Measurements from ENCODE around the gene RILPL1. TPM values are rescaled to one million over a fixed set of nuclear protein-coding genes. Genes with fewer than 3 reads are reported as not detected.
"Not testable (repeated sequence)": the region's sequence is repeated elsewhere in the genome, so short reads cannot be mapped to it uniquely, and the experiment has no call there.

Gene RILPL1, protein sequence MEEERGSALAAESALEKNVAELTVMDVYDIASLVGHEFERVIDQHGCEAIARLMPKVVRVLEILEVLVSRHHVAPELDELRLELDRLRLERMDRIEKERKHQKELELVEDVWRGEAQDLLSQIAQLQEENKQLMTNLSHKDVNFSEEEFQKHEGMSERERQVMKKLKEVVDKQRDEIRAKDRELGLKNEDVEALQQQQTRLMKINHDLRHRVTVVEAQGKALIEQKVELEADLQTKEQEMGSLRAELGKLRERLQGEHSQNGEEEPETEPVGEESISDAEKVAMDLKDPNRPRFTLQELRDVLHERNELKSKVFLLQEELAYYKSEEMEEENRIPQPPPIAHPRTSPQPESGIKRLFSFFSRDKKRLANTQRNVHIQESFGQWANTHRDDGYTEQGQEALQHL
- 20.2 TPM for total RNA-seq

DNA sequence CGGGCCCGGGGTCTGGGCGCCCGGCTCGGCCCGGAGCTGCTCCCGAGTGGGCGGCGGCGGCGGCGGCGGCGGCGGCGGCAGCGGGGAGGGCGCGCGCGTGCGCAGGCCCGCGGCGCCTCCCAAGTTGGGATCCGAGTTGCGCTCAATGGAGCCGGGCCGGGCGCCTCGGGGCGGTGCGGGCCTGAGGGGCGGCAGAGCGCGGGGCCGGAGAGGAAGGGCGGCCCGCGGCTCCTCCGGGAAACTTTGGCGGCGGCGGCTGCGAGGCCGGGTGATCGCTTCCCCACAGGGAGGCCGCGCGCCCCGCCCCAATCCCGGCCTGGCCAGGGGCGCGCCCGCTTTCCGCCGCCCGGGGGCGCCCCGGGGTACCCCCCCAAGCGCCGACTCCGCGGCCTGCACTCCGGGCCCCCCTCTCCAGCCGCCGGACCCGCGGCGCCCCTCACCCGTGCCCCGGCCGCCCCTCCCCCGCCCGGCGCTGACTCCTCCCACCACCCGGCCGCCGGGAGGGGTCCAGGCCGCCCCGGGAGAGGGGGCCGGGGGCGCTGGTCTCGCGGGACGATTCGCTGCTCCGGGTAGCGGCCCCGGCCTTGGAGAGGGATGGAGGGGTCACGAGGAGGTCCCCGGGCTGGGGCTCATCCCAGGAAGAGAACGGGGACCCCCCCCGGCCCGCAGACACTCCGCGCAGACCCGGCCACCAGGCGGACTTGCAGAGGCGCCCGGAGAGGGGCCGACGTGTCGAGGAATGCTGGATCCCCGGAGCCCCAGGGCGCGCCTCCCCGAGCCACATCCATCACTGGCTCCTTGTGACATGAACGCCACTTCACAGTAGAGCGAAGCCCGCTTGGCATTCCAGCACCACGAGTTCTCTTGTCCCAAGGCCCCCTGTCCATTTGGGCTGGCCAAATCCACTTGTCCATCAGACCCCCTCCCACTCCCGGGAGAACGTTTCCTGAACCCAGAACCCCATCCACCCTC, at the start of gene RILPL1:
TSS of gene RILPL1 (minus strand) at position 48 of the 972 bp plus-strand sequence. CDS start 237 bp downstream, outside the sequence.
- DNase-seq (ENCODE audit: low spot score): peak; percentile 61

DNA sequence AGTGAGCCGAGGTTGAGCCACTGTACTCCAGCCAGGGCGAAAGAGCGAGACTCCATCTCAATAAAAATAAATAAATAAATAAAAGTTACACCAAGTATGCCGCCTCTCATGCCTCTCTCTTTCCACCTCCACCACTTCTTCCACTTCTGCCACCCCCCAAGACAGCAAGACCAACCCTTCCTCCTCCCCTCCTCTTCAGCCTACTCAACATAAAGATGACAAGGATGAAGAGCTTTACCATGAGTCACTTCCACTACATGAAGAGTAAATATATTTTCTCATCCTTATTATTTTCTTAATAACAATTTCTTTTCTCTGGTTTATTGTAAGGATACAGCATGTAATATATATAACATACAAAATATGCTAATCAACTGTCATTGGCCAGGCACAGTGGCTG, 47.3 kb upstream of the RILPL1 start:
- no peak for DNase-seq (ENCODE audit: low spot score)

DNA sequence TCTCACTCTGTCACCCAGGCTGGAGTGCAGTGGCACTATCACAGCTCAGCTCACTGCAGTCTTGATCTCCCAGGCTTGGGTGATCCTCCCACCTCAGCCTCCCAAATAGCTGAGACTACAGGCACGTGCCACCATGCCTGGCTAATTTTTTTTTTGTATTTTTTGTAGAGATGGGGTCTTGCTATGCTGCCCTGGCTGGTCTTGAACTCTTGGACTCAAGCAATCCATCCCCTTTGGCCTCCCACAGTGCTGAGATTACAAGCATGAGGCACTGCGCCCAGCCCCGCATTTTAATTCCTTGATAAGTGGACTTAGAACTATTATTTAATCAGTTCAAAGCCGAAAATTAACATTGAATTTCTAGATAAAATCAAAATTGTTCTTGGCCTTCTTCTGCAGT, 45.3 kb upstream of the RILPL1 start:
- DNase-seq (ENCODE audit: low spot score): not testable (repeated sequence)

DNA sequence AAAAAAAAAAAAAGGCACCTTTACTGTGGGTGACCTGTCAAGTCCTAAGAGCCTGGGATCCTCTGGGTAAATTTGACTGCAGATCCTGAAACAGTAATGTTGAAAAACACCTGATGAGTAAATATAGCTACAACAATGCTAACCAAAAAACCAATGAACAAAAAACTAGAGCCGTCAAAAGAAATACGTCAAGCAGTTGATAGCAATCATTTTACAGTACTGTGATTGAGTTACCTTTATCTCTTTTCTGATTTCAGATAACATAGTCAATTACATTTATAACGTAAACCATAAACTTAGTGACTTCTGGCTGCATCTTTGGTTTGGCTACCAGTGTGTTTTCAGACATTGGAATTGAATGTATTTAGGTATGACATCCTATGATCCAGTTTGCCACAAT, 44.7 kb upstream of the RILPL1 start:
- DNase-seq (ENCODE audit: low spot score): no peak

DNA sequence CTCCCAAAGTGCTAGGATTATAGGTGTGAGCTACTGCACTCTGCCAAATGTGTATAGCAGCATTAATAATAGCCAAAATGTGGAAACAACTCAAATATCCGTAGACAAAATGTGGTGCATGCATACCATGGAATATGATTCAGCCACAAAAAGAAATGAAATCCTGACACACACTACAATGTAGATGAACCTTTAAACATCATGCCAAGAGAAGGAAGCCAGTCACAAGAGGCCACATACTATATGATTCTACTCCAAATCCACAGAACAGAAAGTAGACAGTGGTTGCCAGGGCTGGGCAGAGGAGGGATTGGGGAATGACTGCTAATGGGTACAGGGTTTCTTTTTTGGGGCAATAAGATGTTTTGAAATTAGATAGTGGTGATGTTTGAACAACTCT, 43.1 kb upstream of the RILPL1 start:
- no peak for DNase-seq (ENCODE audit: low spot score)

DNA sequence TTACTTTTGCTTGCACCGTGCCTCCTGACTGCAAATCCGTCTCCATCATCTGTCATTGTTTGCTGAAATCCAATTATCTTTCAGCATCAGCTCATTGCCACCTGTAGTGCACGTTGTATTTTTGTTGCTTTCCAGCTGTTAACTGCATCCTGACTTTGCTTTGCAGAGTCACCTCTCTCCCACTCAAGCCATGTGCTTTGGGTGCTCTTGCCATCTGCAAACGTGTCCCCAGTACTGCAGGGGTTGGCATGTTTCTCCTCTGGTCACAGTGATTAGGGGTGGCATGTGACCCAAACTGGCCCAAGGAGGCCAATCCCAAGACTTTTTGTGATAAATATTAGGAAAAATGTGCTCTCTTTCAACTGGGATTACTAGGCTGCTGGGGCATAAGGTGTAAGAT, 40.4 kb upstream of the RILPL1 start:
- no peak for DNase-seq (ENCODE audit: low spot score)

DNA sequence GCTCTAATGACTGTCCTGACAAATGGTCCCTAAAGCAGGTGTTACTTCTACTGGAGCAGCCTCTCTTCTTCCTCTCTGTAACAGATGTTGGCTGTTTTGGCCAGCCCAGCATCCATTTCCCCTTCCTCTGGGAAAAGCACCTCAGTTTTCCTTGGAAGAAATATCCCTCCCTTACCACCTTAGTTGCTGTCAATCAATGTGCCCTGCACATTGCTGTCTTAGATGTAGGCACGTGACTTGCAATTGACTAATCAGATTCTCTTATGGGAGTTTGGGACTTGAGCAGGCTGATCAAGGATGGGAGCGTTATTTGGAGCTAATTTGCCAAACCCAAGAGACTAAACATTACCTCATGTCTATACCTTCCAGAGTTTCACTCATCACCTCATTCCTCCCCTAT, 38.9 kb upstream of the RILPL1 start:
- DNase-seq (ENCODE audit: low spot score): no peak

DNA sequence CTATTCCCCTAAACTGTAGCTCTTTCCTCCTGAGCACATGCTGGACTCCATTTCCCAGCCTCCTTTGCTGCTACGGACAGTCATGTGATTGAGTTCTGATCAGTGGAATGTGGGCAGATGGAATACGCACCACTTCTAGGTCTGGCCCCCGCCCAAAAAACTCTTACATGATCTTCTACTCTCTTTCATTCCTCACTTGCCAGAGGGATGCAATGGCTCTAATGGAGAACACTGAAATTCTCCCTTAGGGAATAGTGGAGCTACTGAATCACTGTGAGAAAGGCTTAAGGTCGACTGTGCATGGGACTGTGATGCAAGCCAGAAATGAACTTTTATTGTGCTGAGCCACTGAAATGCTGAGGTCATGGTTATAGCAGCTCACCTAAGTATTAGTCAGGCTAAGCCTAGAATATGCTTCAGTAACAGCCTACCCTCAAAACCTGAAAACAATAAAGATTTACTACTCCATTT, 37.9 kb upstream of the RILPL1 start:
- DNase-seq (ENCODE audit: low spot score): no peak

DNA sequence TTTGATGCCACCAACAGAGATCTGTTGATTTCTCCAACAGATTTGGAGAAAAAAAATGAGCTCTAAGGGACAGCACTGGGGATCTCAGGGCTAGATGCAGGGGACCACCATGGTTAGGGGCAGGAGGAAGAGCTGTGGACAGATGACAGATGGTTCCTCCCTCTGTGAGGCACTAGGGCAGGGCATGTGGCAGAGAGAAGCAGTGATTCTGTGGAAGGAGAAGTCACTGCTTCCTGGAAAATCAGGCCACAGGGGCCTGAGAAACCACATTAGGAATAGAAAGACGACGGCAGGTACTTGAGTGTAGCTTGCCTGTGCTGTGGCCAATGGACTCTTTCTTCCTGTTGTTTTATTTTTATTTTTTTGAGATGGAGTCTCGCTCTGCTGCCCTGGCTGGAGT, 25.9 kb upstream of the RILPL1 start:
- no peak for DNase-seq (ENCODE audit: low spot score)

DNA sequence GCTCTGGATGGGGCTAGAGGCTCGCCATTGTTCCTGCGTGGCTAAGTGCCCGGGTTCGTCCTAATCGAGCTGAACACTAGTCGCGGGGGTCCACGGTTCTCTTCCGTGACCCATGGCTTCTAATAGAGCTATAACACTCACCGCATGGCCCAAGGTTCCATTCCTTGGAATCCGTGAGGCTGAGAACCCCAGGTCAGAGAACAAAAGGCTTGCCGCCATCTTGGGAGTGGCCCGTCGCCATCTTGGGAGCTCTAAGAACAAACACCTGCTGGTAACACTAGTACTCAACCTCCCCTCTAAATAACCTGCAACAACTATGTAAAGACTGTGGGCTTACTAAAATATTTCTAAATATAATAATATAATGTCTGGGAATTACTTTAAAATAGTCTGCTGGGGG, 25.0 kb upstream of the RILPL1 start:
- not testable (repeated sequence) for DNase-seq (ENCODE audit: low spot score)

DNA sequence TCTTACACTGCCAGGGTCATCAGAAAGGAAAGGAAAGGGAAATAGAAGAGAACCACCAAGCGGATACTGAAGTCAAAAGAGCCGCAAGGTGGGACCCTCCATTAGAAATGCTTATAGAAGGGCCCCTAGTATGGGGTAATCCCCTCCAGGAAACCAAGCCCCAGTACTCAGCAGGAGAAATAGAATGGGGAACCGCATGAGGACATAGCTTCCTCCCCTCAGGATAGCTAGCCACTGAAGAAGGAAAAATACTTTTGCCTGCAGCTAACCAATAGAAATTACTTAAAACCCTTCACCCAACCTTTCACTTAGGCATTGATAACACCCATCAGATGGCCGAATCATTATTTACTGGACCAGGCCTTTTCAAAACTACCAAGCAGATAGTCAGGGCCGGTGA, 21.3 kb upstream of the RILPL1 start:
- not testable (repeated sequence) for DNase-seq (ENCODE audit: low spot score)

DNA sequence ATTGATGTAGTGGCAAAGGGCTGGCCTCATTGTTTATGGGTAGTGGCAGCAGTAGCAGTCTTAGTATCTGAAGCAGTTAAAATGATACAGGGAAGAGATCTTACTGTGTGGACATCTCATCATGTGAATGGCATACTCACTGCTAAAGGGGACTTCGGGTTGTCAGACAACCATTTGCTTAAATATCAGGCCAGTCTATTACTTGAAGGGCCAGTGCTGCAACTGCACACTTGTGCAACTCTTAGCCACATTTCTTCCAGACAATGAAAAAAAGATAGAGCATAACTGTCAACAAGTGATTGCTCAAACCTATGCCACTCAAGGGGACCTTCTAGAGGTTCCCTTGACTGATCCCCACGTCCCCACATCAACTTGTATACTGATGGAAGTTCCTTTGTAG, 20.6 kb upstream of the RILPL1 start:
- DNase-seq (ENCODE audit: low spot score): not testable (repeated sequence)

DNA sequence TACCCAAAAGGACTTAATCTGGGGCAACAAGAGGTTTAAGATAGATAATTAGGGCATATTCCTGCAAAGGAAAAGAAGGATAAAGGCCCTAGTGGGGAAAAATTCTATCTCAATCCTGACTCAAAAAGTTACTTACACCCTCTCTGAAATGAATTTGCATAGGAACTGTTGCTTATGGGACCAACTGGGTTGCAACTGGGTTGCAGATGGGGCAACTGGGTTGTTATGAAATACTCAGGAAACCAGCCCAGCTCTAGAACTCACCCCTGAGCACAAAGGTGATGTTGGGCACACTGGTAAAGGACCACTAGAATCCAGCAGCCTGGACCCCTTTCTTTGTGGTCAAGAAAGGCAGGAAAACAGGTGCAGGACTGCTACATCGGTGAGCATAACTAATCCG, 17.2 kb upstream of the RILPL1 start:
- DNase-seq (ENCODE audit: low spot score): no peak

DNA sequence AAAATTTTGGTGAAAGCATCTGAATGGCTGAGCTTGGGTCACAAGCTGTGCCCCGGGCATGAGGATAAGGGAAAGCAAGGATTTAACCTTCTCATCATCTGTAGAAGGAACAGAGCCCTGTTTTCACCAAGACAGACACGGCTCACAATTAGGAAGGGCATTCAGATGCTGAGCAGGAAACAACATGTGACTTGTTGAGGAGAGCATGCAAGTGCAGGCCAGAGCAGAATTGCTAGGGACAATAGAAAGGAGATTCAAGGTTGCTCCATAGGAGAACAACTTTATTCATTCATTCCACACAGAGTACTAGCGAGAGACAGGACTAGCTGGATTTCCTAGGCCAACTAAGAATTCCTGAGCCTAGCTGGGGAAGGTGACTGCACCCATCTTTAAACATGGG, 14.6 kb upstream of the RILPL1 start:
- no peak for DNase-seq (ENCODE audit: low spot score)

DNA sequence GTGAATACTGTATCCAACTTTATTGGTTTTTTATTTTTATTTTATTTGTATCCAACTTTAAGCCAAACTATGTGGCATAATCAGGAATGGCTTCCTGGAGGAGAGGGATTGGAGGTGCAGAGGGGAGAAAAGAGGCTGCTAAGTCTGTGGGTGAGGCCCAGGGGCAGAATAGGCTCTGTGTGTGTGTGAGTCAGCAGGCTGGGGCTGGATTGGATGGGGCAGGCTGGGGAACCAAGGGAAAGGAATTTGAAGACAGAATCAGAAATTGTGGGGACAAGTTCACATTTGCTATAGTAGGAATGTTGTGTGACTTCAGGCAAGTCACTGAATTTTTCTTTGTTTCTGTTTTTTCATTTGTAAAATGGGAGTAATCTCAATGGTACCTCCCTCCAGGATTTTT, 12.8 kb upstream of the RILPL1 start:
- no peak for DNase-seq (ENCODE audit: low spot score)

DNA sequence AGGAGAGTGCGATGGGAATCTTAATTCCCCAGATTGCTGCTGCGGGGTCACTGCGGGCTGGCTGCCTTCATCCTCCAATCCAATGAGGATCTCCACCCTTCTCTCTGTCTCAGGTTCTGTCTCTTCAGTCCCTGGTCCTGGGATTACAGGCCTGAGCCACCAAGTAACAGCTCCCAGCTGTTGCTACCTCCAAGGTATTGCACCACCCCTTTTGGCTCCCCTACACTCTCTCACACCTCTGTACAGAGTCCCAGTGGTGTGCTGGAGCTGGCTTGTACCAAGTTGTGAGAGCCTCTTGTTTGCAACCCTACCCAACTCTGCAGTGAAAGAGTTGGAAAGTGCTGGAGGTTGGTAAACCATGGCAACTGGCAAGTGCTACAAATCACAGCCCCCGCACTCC, 10.0 kb upstream of the RILPL1 start:
- DNase-seq (ENCODE audit: low spot score): no peak

DNA sequence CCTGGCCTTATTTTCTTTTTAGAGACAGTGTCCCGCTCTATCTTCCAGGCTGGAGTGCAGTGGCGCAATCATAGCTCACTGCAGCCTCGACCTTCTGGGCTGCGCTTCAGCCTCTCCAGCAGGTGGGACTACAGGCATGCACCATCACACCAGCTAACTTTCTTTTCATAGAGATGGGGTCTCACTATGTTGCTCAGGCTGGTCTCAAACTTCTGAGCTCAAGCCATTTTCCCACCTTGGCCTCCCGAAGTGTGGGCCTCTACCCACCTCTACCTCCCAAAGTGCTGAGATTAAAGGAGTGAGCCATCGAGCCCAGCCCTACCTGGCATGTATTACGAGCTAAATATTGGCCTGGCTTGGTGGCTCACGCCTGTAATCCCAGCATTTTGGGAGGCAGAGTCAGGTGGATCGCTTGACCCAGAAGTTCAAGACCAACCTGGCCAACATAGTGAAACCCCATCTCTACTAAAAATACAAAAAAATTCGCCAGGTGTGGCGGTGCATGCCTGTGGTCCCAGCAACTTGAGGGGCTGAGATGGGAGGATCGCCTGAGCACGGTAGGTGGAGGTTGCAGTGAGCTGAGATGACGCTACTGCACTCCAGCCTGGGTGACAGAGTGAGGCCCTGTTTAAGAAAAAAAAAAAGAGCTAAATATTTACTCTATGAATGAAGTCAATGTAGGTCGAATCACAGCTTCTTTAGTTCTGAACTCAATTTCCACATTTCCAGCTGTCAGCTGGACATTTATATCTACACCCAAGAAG, 7.6 kb upstream of the RILPL1 start:
- DNase-seq (ENCODE audit: low spot score): no peak

DNA sequence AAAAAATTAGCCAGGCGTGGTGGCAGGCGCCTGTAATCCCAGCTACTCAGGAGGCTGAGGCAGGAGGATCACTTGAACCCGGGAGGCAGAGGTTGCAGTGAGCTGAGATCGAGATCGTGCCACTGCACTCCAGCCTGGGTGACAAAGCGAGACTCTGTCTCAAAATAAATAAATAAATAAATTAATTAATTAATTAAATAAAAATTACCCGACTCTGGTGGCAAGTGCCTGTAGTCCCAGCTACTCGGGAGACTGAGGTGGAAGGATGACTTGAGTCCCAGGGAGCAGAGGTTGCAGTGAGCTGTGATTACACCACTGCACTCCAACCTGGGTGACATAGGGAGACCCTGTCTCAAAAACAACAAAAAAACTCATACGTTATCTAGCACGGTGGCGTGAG, 2.4 kb upstream of the RILPL1 start:
- DNase-seq (ENCODE audit: low spot score): not testable (repeated sequence)

DNA sequence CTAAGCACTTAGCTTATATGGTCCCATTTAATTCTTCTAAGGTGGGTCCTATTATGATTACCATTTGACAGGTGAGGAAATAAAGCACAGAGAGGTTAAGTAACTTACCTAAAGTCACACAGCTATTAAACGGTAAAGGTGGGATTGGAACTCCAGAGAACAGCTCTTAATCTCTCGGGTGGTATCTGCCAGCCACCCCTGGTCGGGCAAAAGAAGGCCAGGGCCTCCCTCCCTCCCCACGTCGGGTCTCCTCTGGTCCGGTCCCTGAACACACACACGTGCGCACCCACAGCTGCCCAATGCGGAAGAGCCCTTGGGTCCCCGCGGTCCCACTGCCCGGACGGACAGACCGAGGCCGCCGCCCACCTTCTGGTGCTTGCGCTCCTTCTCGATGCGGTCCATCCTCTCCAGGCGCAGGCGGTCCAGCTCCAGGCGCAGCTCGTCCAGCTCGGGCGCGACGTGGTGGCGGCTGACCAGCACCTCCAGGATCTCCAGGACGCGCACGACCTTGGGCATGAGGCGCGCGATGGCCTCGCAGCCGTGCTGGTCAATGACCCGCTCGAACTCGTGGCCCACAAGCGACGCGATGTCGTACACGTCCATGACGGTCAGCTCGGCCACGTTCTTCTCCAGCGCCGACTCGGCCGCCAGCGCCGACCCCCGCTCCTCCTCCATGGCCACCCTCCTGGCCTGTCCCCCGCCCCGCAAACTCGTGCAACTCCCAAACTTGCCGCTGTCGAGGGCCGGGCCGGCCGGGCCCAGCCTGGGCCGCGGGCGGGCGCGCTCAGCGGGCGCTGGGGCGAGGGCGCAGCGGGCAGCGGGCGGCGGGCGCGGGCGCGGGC, 490 bp downstream of the RILPL1 start:
- peak; percentile 52 for DNase-seq (ENCODE audit: low spot score)

DNA sequence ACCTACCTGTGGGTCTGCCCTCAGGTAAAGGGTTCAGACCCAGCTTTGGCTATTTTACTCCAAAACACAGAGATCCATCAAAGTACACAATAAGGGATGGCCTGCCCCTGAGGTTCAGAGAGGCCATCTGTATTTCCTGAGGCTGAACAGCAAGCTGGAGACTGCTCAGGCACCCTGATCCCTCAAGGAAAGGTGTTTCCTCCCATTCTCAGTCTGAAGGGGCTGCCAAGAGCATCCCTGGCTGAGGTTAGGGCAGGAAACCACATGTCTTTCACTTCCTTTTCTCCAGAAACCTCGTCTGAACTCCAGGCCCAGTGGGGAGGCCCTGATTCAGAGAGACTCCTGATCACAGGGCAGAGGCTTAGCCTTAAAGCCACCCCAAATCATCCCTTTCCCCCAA, 1.5 kb downstream of the RILPL1 start:
- no peak for DNase-seq (ENCODE audit: low spot score)

DNA sequence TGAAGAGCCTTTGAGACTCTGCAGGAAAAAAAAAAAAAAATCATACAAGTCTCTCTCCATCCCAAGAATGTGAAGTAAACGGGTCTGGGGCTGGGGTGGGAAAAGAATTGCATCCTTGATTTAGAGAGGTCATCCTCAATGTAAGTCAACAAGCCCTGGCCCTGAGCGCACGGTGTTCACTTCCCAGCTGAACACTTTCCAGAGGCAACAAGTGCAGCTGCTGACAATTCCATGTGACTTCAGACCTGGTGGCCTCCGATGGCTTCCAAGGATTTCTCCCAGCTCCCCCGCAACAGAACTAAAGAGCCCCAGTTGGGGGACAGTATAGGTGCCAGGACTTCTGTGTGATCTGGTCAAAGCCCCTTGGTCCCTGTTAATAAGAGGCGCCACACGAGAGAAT, 2.4 kb downstream of the RILPL1 start:
- DNase-seq (ENCODE audit: low spot score): no peak
